Kasumi-1 (cell line): ENCODE results near the gene LORICRIN.

Experiments
- DNase-seq, 2 experiments: peaks; one replicate each; lab custom pipeline; 2025; lab: John Stamatoyannopoulos, UW

The LORICRIN gene

GRCh38 chr1:153302308-153302707, 42.8 kb downstream of the LORICRIN start:
- DNase-seq, result no peak

- no peak for DNase-seq
Observed at GRCh38 chr1:153305682-153306081, 46.2 kb downstream of the LORICRIN start.

- no peak for DNase-seq
Observed at GRCh38 chr1:153306303-153307220, 47.1 kb downstream of the LORICRIN start.

- no peak for DNase-seq
Observed at GRCh38 chr1:153307221-153307600, 47.7 kb downstream of the LORICRIN start.

- DNase-seq, result no peak
Observed at GRCh38 chr1:153308540-153308939, 49.1 kb downstream of the LORICRIN start.

- DNase-seq, result no peak
Observed at GRCh38 chr1:153309441-153309840, 50.0 kb downstream of the LORICRIN start.

GRCh38 chr1:153310526-153310925, 51.0 kb downstream of the LORICRIN start:
- DNase-seq, result no peak
